ENCODE measurements around the gene CC2D2A. TPM values are rescaled to one million over a fixed set of nuclear protein-coding genes. Genes with fewer than 3 reads are reported as not detected.
A peak's percentile ranks its signal among the peaks of the same experiment; 100 is the strongest.

The CC2D2A gene
- total and polyA plus RNA-seq, 2 of the 13 experiments (the other 11 are each of a cell fraction or from before 2014, with no cell fraction given): 4.2 to 7.2 TPM

DNA sequence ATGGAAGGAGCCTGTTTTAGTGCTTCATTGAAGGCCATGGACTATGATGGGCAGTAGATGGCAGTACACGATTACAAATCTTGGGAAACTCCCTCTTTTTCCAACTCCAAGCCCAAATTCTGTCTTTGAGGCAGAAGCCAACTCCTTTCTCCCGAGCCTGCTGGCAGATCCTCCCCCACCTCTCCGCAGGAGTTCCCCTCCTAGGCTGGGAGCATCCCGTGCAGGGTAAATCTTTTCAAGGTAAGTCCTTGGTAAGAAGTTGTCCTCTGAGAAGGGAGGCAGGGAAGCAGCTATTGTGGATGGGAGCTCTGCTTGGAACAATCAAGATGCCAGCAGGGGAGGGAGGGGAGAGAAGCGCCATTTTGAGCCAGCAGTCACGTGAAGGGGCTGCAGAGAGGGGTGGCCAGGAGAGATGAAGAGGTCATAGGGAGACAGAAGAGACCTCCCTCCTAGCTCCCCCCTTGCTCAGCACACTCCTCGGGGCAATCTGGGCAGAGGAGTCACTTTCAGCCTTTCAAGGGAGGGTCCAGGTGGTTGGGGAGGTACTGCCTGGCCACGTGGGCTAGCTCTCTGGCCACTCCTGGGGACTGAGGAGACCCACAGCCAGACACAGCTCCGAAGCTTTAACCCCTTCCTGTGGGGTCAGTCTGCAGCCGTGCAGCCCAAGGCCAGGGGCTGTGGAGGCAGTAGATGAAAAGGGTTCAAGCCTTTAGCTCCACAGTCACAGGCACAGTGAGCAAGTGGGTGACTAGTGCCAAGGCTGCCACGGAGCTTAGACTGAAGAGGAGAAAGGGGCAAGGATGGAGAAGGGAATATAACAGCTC, 9.6 kb downstream of the CC2D2A start (continued):
- no peak for TF ChIP-seq MAZ (IDR thresholded peaks at IDR 0.05; ENCODE audit: borderline replicate concordance, low read depth, low read length)
- TF ChIP-seq MAZ (CRISPR knock-in tag; IDR thresholded peaks at IDR 0.05; ENCODE audit: low read depth): no peak
- TF ChIP-seq MAFG (CRISPR knock-in tag; IDR thresholded peaks at IDR 0.05): no peak
- no peak for TF ChIP-seq ZNF788 (CRISPR knock-in tag; IDR thresholded peaks at IDR 0.05; ENCODE audit: borderline replicate concordance)
- TF ChIP-seq RBAK (CRISPR knock-in tag; IDR thresholded peaks at IDR 0.05): no peak
- peak; percentile 46; the same call in 1 of the 2 replicates for TF ChIP-seq LCORL (IDR thresholded peaks at IDR 0.05)
- TF ChIP-seq LCORL (CRISPR knock-in tag; IDR thresholded peaks at IDR 0.05): peak; percentile 53; the same call in 1 of the 2 replicates
- no peak for TF ChIP-seq ZNF747 (CRISPR knock-in tag; IDR thresholded peaks at IDR 0.05; ENCODE audit: borderline replicate concordance)
- TF ChIP-seq NFRKB (IDR thresholded peaks at IDR 0.05): no peak
- no peak for TF ChIP-seq ZSCAN22 (CRISPR knock-in tag; IDR thresholded peaks at IDR 0.05)
- TF ChIP-seq NRL (CRISPR knock-in tag; IDR thresholded peaks at IDR 0.05; ENCODE audit: borderline replicate concordance): no peak; the same call in 1 of the 2 replicates
- no peak for TF ChIP-seq SUZ12 (IDR thresholded peaks at IDR 0.05; ENCODE audit: low read depth, low read length)
- no peak for TF ChIP-seq ZFP36 (IDR thresholded peaks at IDR 0.05; ENCODE audit: borderline replicate concordance, low read depth, low read length, partially characterized antibody)
- no peak for TF ChIP-seq SP5 (CRISPR knock-in tag; IDR thresholded peaks at IDR 0.05; ENCODE audit: borderline replicate concordance, low read depth)
- no peak for TF ChIP-seq HNF1A (IDR thresholded peaks at IDR 0.05; ENCODE audit: low read depth)
- TF ChIP-seq HNF1A (CRISPR knock-in tag; IDR thresholded peaks at IDR 0.05; ENCODE audit: borderline replicate concordance): no peak
- TF ChIP-seq MXI1 (IDR thresholded peaks at IDR 0.05; ENCODE audit: borderline replicate concordance, low read depth, low read length): no peak
- peak; percentile 58; the same call in 1 of the 2 replicates for TF ChIP-seq ARID4A (CRISPR knock-in tag; IDR thresholded peaks at IDR 0.05; ENCODE audit: borderline replicate concordance)
